ENCODE data around the gene ARHGAP26.

ARHGAP26 gene

GRCh38 chr5:142866563-142867275, 96.5 kb downstream of the ARHGAP26 start:
- peak; percentile 61 for DNase-seq (ENCODE audit: insufficient read length, low spot score)
- peak; percentile 95 for FAIRE-seq

GRCh38 chr5:142869886-142870285, 99.7 kb downstream of the ARHGAP26 start:
- DNase-seq (ENCODE audit: insufficient read length, low spot score) (no peak), FAIRE-seq (no peak)

GRCh38 chr5:142870532-142871362, 100.6 kb downstream of the ARHGAP26 start:
- no peak for DNase-seq (ENCODE audit: insufficient read length, low spot score)
- no peak for FAIRE-seq

- DNase-seq (ENCODE audit: insufficient read length, low spot score) (no peak), FAIRE-seq (no peak)
Observed at GRCh38 chr5:142871363-142872193, 101.4 kb downstream of the ARHGAP26 start.

GRCh38 chr5:142872217-142872616, 102.0 kb downstream of the ARHGAP26 start:
- DNase-seq (ENCODE audit: insufficient read length, low spot score) (no peak), FAIRE-seq (no peak)

- no peak for DNase-seq (ENCODE audit: insufficient read length, low spot score)
- FAIRE-seq = no peak
Observed at GRCh38 chr5:142872795-142873194, 102.6 kb downstream of the ARHGAP26 start.

GRCh38 chr5:142873831-142874230, 103.7 kb downstream of the ARHGAP26 start:
- DNase-seq (ENCODE audit: insufficient read length, low spot score) (no peak), FAIRE-seq (no peak)

- no peak for FAIRE-seq
- DNase-seq (ENCODE audit: insufficient read length, low spot score) = no peak
Observed at GRCh38 chr5:142874540-142874939, 104.4 kb downstream of the ARHGAP26 start.

- FAIRE-seq (no peak), DNase-seq (ENCODE audit: insufficient read length, low spot score) (no peak)
Observed at GRCh38 chr5:142875936-142876335, 105.8 kb downstream of the ARHGAP26 start.

GRCh38 chr5:142876817-142877216, 106.6 kb downstream of the ARHGAP26 start:
- DNase-seq (ENCODE audit: insufficient read length, low spot score) = no peak
- no peak for FAIRE-seq

GRCh38 chr5:142878111-142878510, 107.9 kb downstream of the ARHGAP26 start:
- FAIRE-seq (no peak), DNase-seq (ENCODE audit: insufficient read length, low spot score) (no peak)

GRCh38 chr5:142878638-142879037, 108.5 kb downstream of the ARHGAP26 start:
- FAIRE-seq (no peak), DNase-seq (ENCODE audit: insufficient read length, low spot score) (no peak)

GRCh38 chr5:142881076-142881783, 111.1 kb downstream of the ARHGAP26 start:
- FAIRE-seq = no peak

GRCh38 chr5:142881784-142882126, 111.6 kb downstream of the ARHGAP26 start:
- FAIRE-seq (no peak), DNase-seq (ENCODE audit: insufficient read length, low spot score) (no peak)

More at GRCh38 chr5:142881076-142881783, 111.1 kb downstream of the ARHGAP26 start:
- no peak for DNase-seq (ENCODE audit: insufficient read length, low spot score)

GRCh38 chr5:142883025-142883424, 112.8 kb downstream of the ARHGAP26 start:
- FAIRE-seq (no peak), DNase-seq (ENCODE audit: insufficient read length, low spot score) (no peak)

- no peak for DNase-seq (ENCODE audit: insufficient read length, low spot score)
- no peak for FAIRE-seq
Observed at GRCh38 chr5:142883438-142883837, 113.3 kb downstream of the ARHGAP26 start.

GRCh38 chr5:142884029-142884428, 113.9 kb downstream of the ARHGAP26 start:
- DNase-seq (ENCODE audit: insufficient read length, low spot score) = no peak
- no peak for FAIRE-seq

- DNase-seq (ENCODE audit: insufficient read length, low spot score) (no peak), FAIRE-seq (no peak)
Observed at GRCh38 chr5:142886211-142886610, 116.0 kb downstream of the ARHGAP26 start.

GRCh38 chr5:142886956-142887355, 116.8 kb downstream of the ARHGAP26 start:
- FAIRE-seq = no peak
- DNase-seq (ENCODE audit: insufficient read length, low spot score) = no peak

- peak; percentile 9 for DNase-seq (ENCODE audit: insufficient read length, low spot score)
- FAIRE-seq = peak; percentile 88
Observed at GRCh38 chr5:142888469-142889085, 118.4 kb downstream of the ARHGAP26 start.

All from GM19239 (cell line).